Ishikawa (cell line): ENCODE results near the gene GRIK2.

Experiments
- CEBPB ChIP-seq: IDR thresholded peaks from 2 replicates; pipeline ENCODE4 v1.6.1; 2012
- CREB1 ChIP-seq: IDR thresholded peaks from 2 replicates; pipeline ENCODE4 v1.6.1; 2012; ENCODE audit warnings: low read depth
- EGR1 ChIP-seq: IDR thresholded peaks from 2 replicates; pipeline ENCODE4 v1.6.1; 2012
- EP300 ChIP-seq: IDR thresholded peaks from 2 replicates; pipeline ENCODE4 v1.6.1; 2012; ENCODE audit warnings: borderline replicate concordance
- FOXM1 ChIP-seq: IDR thresholded peaks from 2 replicates; pipeline ENCODE4 v1.6.1; 2012; ENCODE audit warnings: low read depth, borderline replicate concordance
- NFIC ChIP-seq: IDR thresholded peaks from 2 replicates; pipeline ENCODE4 v1.6.1; 2012
- RAD21 ChIP-seq: IDR thresholded peaks from 2 replicates; pipeline ENCODE4 v1.6.1; 2012; ENCODE audit warnings: low read depth
- REST ChIP-seq: IDR thresholded peaks from 2 replicates; pipeline ENCODE4 v1.6.1; 2012; ENCODE audit warnings: low read depth, mild to moderate bottlenecking
- TAF1 ChIP-seq: IDR thresholded peaks from 2 replicates; pipeline ENCODE4 v1.6.1; 2012; ENCODE audit warnings: low read depth, mild to moderate bottlenecking
- TCF12 ChIP-seq: IDR thresholded peaks from 2 replicates; pipeline ENCODE4 v1.6.1; 2012; ENCODE audit warnings: low read depth
- TEAD4 ChIP-seq: IDR thresholded peaks from 2 replicates; pipeline ENCODE4 v1.6.1; 2012
- USF1 ChIP-seq: IDR thresholded peaks from 2 replicates; pipeline ENCODE4 v1.6.1; 2012
- YY1 ChIP-seq: IDR thresholded peaks from 2 replicates; pipeline ENCODE4 v1.6.1; 2012; ENCODE audit warnings: low read depth
- ZBTB7A ChIP-seq: IDR thresholded peaks from 2 replicates; pipeline ENCODE4 v1.6.1; 2012; ENCODE audit warnings: low read depth
- TF ChIP-seq, protein P1 (sequence below): IDR thresholded peaks from 2 replicates; pipeline ENCODE4 v1.6.1; 2012

The GRIK2 gene

GRCh38 chr6:101765281-101765680 lies 371.8 kb downstream of the GRIK2 start:
- no peak for TF ChIP-seq REST
- no peak for TF ChIP-seq USF1
- no peak for TF ChIP-seq TEAD4
- no peak for TF ChIP-seq TAF1
- no peak for TF ChIP-seq RAD21
- no peak for TF ChIP-seq TCF12
- no peak for TF ChIP-seq EGR1
- no peak for TF ChIP-seq NFIC
- no peak for TF ChIP-seq CEBPB
- TF ChIP-seq FOXM1, result no peak
- TF ChIP-seq CREB1, result no peak
- TF ChIP-seq YY1, result no peak
- TF ChIP-seq EP300, result no peak
- TF ChIP-seq, protein P1, sequence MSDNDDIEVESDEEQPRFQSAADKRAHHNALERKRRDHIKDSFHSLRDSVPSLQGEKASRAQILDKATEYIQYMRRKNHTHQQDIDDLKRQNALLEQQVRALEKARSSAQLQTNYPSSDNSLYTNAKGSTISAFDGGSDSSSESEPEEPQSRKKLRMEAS, result no peak
- TF ChIP-seq ZBTB7A, result no peak

DNA sequence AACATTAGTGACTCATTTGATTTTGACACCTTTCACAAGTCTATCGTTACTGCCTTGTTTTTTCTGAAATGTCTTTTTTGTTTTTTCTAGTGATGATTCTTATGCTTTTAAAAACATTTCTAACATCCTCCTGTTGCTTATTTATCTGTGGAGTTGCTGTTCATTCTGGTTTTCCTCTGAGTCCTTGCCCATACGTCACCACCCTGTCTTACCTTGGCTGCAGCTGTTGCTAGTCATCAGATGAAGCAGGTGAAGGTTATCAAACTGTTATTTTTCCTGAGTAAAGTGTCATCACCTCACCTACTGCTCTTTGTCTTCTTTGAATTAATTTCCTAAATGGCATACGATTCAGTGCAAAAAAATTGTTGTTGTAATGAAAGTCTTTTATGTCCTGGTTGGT lies 376.6 kb downstream of the GRIK2 start:
- TF ChIP-seq NFIC (no peak), ZBTB7A (no peak), YY1 (no peak), CEBPB (no peak)
- TF ChIP-seq, protein P1, result no peak

DNA sequence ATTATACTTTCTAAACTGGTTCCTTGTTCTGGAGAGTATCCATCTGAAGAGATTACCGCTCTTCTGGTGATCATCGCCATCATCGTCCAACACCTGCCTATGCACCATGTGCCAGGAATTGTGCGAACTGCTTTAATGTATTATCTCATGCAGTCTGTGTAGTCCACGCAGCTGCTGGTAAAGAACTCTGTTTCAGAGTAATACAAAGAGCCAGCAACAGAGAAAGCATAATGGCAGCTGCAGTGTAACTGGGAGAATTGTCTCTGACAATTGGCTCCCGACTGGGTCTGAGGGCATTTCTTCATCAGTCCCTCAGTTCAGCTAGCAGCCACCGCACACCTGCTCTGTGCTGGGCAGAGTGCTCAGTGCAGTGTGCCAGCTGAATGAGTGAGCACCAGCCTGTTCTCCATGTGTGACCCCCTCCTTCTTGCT lies 383.4 kb downstream of the GRIK2 start:
- TF ChIP-seq ZBTB7A (no peak), CREB1 (no peak), RAD21 (no peak), USF1 (no peak), FOXM1 (no peak), YY1 (no peak), EP300 (no peak), CEBPB (no peak), REST (no peak), EGR1 (no peak), TCF12 (no peak), NFIC (no peak), TAF1 (no peak), TEAD4 (no peak)
- TF ChIP-seq, protein P1, result no peak

DNA sequence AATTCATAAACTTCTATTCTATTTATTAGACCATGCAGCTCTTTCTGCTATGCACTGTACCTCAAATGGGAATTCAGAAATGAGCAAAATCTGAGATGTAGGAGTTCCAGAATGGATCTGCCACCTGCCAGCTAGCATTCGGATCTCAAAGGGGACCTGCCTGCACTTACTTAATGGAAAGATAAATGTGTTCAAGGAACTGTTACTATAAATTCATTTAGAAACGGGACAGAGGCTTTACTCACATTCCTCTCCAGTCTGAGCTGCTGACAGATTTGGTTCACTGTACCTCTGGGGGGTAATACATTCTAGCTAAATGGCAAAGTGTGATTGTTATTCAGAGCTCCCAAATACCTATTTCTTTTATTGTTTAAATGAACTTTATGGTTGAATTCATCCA lies 384.1 kb downstream of the GRIK2 start:
- TF ChIP-seq EP300 (no peak), FOXM1 (no peak), NFIC (no peak), USF1 (no peak), TCF12 (no peak), EGR1 (no peak), RAD21 (no peak), TAF1 (no peak)
- TF ChIP-seq, protein P1, result no peak

DNA sequence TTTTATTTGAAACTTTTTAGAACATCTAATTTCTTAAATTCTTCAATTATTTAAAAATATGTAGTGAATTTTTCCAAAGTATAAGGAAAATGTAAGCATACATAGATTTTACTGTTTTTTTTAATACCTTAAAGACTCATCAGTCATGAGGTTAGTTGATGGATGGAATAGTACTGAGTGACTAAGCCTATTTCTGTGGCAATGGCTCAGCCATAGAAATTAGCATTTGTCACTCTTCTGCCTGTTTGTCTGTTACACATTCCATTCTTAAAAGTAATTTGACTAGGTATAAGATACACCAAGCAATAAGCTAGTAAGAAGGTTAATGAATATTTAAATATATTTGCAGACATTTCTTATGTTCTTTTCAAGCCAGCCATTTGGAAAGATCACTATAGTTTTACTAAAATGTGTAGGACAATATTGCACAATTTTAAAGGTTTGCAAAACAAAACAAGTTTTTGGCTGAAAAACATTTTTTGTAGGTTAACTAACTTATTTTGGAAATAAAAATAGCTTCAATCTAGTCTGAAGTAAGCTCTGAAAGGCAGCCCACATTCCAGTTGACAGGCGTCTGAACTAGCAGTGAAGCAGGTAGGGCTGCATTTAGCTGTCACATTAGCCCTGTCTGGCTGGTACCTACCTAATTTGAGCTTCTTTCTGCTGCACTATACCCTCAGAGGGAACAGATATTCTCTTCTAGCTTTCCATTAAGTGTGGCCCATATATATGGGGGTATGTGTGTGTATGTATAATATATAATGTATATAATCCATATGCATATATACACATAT lies 385.7 kb downstream of the GRIK2 start:
- no peak for TF ChIP-seq TCF12
- no peak for TF ChIP-seq RAD21
- TF ChIP-seq EGR1, result no peak
- no peak for TF ChIP-seq EP300
- TF ChIP-seq TAF1, result no peak
- TF ChIP-seq NFIC, result no peak
- TF ChIP-seq ZBTB7A, result no peak
- no peak for TF ChIP-seq TEAD4
- no peak for TF ChIP-seq FOXM1
- no peak for TF ChIP-seq CEBPB
- TF ChIP-seq, protein P1, result no peak
- no peak for TF ChIP-seq CREB1
